Liver (tissue), 2 donors: ENCODE measurements around the gene PRSS56.

Source experiments
- TF ChIP-seq, protein P1 (sequence below): IDR thresholded peaks from 2 replicates; pipeline ENCODE4 v1.6.1; 2016; ENCODE audit warnings: antibody characterized with exemption
- TF ChIP-seq, protein P2 (sequence below): fragments of 150-350 bp; IDR thresholded peaks from 2 replicates; pipeline ENCODE4 v1.5.1; 2017; ENCODE audit warnings: improper control_type of control experiment, low read depth, low read length; ENCODE audit not compliant: missing input control
- donor health status: healthy.

DNA sequence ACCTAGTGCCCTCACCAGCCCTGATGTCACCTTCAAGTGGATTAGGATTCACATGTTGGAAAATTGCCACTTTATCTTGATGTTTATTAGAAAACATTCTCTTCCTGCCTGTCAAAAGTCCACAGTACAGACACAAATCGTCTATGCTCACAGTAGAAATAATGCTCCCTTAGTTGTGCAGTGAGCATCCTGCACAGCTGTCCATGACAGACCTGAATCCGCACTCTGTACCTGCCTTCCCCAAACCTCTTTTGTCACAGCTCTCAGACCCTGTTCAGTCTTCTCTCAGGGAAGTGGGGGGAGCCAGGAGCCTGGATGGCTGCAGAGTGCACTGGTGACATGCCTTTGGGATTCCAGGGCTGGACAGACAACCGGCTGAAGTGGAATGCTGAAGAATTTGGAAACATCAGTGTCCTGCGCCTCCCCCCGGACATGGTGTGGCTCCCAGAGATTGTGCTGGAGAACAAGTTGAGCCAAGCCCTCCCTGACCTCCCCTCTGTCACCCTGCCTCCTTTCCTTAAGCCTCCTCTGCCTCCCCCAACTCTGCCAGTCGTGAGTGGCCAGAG is 7.8 kb downstream of the PRSS56 start:
- TF ChIP-seq, protein P1, sequence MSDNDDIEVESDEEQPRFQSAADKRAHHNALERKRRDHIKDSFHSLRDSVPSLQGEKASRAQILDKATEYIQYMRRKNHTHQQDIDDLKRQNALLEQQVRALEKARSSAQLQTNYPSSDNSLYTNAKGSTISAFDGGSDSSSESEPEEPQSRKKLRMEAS = no peak
- TF ChIP-seq, protein P2, sequence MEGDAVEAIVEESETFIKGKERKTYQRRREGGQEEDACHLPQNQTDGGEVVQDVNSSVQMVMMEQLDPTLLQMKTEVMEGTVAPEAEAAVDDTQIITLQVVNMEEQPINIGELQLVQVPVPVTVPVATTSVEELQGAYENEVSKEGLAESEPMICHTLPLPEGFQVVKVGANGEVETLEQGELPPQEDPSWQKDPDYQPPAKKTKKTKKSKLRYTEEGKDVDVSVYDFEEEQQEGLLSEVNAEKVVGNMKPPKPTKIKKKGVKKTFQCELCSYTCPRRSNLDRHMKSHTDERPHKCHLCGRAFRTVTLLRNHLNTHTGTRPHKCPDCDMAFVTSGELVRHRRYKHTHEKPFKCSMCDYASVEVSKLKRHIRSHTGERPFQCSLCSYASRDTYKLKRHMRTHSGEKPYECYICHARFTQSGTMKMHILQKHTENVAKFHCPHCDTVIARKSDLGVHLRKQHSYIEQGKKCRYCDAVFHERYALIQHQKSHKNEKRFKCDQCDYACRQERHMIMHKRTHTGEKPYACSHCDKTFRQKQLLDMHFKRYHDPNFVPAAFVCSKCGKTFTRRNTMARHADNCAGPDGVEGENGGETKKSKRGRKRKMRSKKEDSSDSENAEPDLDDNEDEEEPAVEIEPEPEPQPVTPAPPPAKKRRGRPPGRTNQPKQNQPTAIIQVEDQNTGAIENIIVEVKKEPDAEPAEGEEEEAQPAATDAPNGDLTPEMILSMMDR = no peak
